Breast epithelium (tissue), 4 donors: ENCODE results near the gene P2RY2. TPM values are rescaled to one million over a fixed set of nuclear protein-coding genes. Genes with fewer than 3 reads are reported as not detected.
A peak's percentile ranks its signal among the peaks of the same experiment; 100 is the strongest.

Experiments
- DNase-seq, 2 donors: peaks; one replicate each; pipeline ENCODE4 v3.0.0-alpha.2; 2019; ENCODE audit warnings: low spot score in 2 of 2
- H3K27ac ChIP-seq, 2 donors: fragments of 200-600 bp; sonication (generic) in 1 of 2; one replicate each; pipeline ENCODE4 v1.5.1; 2016 to 2019; ENCODE audit warnings: mild to moderate bottlenecking in 1 of 2
- H3K27me3 ChIP-seq, 2 donors: fragments of 200-600 bp; sonication (generic) in 1 of 2; one replicate each; pipeline versions ENCODE4 v1.5.1 to v1.6.0; 2017 to 2019; ENCODE audit warnings: control low read depth in 1 of 2, mild to moderate bottlenecking in 1 of 2
- H3K36me3 ChIP-seq: fragments of 200-600 bp; one replicate; pipeline ENCODE4 v1.5.1; 2019
- H3K4me1 ChIP-seq, 2 donors: fragments of 200-600 bp; sonication (generic); one replicate each; pipeline ENCODE4 v1.5.1; 2016 to 2019; ENCODE audit warnings: control low read depth in 1 of 2
- H3K4me3 ChIP-seq, 3 donors: fragments of 200-600 bp; sonication (generic); 1 replicate in 2 of 3; 2 replicates in 1 of 3; pipeline ENCODE4 v1.5.1; 2016 to 2019; ENCODE audit warnings: mild to moderate bottlenecking in 3 of 3, moderate library complexity in 2 of 3
- H3K9me3 ChIP-seq, 2 donors: fragments of 200-600 bp; sonication (generic) in 1 of 2; one replicate each; pipeline ENCODE4 v1.5.1; 2016 to 2019; ENCODE audit warnings: control low read depth in 1 of 2
- POLR2A ChIP-seq: fragments of 450-650 bp; IDR thresholded peaks from one replicate; pipeline ENCODE4 v1.6.1; 2016; ENCODE audit warnings: antibody characterized with exemption, mild to moderate bottlenecking, moderate library complexity
- POLR2AphosphoS5 ChIP-seq, 3 donors: sonication (generic); formaldehyde crosslinking; IDR thresholded peaks; one replicate each; pipeline ENCODE4 v1.6.1; 2017; ENCODE audit warnings: antibody characterized with exemption in 3 of 3
- intact Hi-C: fragments of 100-400 bp; cut with DNase I; formaldehyde crosslinking; loops from one replicate; pipeline ENCODE4 v1.15.1; 2023; ENCODE audit warnings: low total_unique reads
- total RNA-seq, 3 donors: library from RNA; depleted of rRNA; stranded (reverse); fragments of >200 nt; gene quantifications; one replicate each; pipeline ENCODE4 v1.1.0, GENCODE V29; 2016
- TF ChIP-seq, protein P1 (sequence below), 3 donors: fragments of 450-650 bp; IDR thresholded peaks; one replicate each; pipeline ENCODE4 v1.5.1; 2016 to 2017; ENCODE audit warnings: antibody characterized with exemption in 3 of 3, mild to moderate bottlenecking in 3 of 3, moderate library complexity in 3 of 3

The P2RY2 gene
- total RNA-seq, 3 donors from 2014 or later: 0.32 to 7.6 (median 5.2) TPM

DNA sequence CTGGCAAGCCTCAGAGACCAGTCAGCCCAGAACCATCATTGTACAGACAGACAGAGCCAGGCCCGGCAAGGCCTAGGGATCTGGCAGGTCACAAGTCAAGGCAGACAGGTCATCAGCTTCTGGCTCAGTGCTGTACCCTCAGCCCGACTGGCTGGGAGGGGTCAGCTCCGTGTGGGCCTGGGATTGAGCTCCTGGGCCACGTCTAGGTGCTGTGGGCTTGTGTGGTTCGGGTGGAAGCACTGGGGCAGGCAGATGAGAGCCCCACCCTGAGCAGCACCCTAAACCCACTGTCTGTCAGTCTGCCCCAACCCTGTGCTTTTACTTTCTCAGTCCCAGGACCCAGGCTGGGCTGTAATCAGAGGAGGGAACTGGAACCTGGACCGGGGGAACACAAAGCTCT is 26.9 kb upstream of the P2RY2 start:
- TF ChIP-seq POLR2A (no peak), POLR2AphosphoS5 (IDR thresholded peaks at IDR 0.05) (no peak)
- TF ChIP-seq, protein P1, sequence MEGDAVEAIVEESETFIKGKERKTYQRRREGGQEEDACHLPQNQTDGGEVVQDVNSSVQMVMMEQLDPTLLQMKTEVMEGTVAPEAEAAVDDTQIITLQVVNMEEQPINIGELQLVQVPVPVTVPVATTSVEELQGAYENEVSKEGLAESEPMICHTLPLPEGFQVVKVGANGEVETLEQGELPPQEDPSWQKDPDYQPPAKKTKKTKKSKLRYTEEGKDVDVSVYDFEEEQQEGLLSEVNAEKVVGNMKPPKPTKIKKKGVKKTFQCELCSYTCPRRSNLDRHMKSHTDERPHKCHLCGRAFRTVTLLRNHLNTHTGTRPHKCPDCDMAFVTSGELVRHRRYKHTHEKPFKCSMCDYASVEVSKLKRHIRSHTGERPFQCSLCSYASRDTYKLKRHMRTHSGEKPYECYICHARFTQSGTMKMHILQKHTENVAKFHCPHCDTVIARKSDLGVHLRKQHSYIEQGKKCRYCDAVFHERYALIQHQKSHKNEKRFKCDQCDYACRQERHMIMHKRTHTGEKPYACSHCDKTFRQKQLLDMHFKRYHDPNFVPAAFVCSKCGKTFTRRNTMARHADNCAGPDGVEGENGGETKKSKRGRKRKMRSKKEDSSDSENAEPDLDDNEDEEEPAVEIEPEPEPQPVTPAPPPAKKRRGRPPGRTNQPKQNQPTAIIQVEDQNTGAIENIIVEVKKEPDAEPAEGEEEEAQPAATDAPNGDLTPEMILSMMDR (IDR thresholded peaks at IDR 0.05): no peak
- no peak overlapping the region for H3K4me3 ChIP-seq
- DNase-seq: peak in 1 of 2 donors; percentile 43
- no peaks in the 10 kb centered on the region for H3K9me3 ChIP-seq
- peak overlapping the region in 1 of 2 donors; percentile 25 for H3K27ac ChIP-seq
- intact Hi-C loops: no loop called here
- H3K36me3 ChIP-seq: no peaks in the 10 kb centered on the region
- peaks cover 0 to 19% of the 10 kb centered on the region in 2 donors for H3K4me1 ChIP-seq
- H3K27me3 ChIP-seq: no peaks in the 10 kb centered on the region

DNA sequence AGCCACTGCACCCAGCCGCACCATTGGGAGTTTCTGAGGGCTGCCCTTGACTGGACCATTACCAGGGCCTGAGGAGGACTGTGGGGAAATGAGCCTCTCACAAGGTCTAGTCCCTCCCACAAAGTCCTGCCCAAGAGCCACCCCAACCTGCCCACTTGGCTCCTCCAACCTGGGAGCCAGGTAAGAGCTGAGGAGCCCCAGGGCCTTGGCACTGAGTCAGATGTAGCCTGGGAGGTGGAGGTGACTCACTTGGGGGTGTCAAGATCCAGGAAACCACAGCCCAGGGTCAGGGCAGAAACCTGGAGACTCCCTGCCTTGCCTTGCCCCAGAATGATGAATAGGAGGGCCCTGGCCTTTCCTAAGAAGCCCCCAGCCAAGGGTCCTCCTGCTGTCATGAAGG is 25.8 kb upstream of the P2RY2 start:
- Histone ChIP-seq H3K4me1 (peaks cover 0 to 19% of the 10 kb centered on the region in 2 donors), H3K4me3 (no peak overlapping the region), H3K27me3 (no peaks in the 10 kb centered on the region), H3K9me3 (no peaks in the 10 kb centered on the region), H3K27ac (peak overlapping the region; percentile 68 to 80), H3K36me3 (no peaks in the 10 kb centered on the region)
- peak; percentile 69 to 86 for DNase-seq
- TF ChIP-seq POLR2AphosphoS5 (IDR thresholded peaks at IDR 0.05) (no peak), POLR2A (no peak)
- TF ChIP-seq, protein P1 (IDR thresholded peaks at IDR 0.05): no peak
- intact Hi-C loops: no loop called here

DNA sequence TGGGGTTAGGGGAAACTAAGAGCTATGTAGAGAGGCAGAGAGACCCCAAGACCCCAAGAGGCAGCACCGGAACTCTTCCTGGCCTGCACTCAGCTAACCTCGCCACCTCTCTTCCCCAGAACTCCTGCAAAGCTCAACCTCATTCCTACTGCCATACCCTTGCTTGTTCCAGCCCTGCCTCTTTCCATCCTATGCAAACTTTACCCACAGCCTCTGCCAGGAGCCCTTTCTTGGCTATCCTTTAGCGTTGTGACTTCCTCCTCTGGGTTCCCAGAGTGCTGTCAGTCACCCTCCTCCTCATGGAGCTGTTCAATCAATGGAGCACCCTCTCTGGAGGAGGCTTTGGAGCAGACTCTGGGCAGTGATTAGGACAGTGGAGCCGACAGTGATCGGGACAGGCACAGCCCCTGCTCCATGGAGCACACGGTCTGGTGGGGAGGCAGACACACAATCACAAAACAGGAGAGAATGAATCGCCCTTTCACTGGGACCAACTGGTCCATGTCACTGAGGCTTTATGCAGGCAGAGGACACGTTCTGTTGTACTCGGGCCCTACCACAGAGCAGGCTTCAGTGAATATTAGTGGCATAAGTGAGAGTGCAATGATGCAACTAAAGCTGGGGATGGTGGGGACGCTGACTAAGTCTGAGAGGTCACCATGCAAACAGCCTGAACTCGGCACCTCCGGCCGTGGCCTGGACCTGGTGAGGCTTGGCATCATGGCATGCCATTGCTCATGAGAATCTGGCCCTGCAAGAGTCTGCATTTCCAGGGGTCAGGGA is 24.6 kb upstream of the P2RY2 start:
- DNase-seq: peak in 1 of 2 donors; percentile 48
- H3K9me3 ChIP-seq: no peaks in the 10 kb centered on the region
- no peaks in the 10 kb centered on the region for H3K36me3 ChIP-seq
- intact Hi-C loops: no loop called here
- peaks cover 0 to 19% of the 10 kb centered on the region in 2 donors for H3K4me1 ChIP-seq
- no peak overlapping the region for H3K4me3 ChIP-seq
- TF ChIP-seq, protein P1 (IDR thresholded peaks at IDR 0.05): no peak
- TF ChIP-seq POLR2A (no peak), POLR2AphosphoS5 (IDR thresholded peaks at IDR 0.05) (no peak)
- no peaks in the 10 kb centered on the region for H3K27me3 ChIP-seq
- peak overlapping the region; percentile 68 to 80 for H3K27ac ChIP-seq

DNA sequence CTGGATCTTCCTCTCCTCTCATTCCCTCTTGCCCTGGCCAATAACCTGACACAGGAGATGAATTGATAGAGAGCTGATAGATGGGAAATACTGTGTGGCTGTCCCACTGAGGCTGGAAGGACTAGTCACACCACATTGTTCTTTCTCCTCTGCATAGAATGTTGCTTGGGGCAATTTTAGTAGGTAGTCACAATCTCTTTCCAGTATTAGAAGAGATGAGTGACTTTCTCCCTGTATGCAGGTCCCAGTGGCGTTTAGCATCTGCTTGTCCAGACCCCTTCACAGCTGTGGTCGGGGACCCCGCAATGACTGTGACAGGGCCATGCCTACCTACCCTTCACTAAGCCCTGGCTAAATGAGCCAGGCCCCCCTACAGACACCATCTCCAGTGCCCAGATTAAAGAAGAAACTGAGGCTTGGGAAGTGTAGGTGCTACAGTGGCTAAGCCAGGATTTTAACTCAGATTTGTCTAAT is 24.0 kb upstream of the P2RY2 start:
- H3K36me3 ChIP-seq: no peaks in the 10 kb centered on the region
- TF ChIP-seq POLR2AphosphoS5 (IDR thresholded peaks at IDR 0.05): no peak
- no peak for TF ChIP-seq POLR2A
- TF ChIP-seq, protein P1 (IDR thresholded peaks at IDR 0.05): no peak
- intact Hi-C loops: no loop called here
- H3K27ac ChIP-seq: peak overlapping the region; percentile 68 to 80
- no peak overlapping the region for H3K4me3 ChIP-seq
- H3K4me1 ChIP-seq: peaks cover 0 to 19% of the 10 kb centered on the region in 2 donors
- H3K27me3 ChIP-seq: no peaks in the 10 kb centered on the region
- DNase-seq: peak in 1 of 2 donors; percentile 27
- H3K9me3 ChIP-seq: no peaks in the 10 kb centered on the region

DNA sequence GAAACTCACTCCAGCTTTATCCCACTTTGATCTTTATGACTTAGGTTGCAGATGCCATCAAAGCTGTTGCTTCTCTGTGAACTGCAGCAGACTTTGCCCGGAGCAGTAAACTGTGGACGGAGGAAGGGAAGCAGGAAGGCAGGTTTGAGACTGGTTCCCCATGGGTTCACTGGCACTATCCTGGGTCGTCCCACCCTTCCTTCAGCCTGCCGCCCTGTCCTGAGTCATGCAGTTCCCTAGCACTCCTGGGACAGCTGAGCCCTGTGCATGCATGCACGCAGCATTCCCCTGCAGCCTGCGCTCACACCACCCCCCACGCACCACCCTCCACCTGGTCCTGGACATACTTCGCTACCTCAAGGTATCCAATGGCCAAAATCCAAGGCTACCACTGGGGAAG is 23.5 kb upstream of the P2RY2 start:
- peak overlapping the region; percentile 68 to 80 for H3K27ac ChIP-seq
- H3K4me1 ChIP-seq: peaks cover 0 to 19% of the 10 kb centered on the region in 2 donors
- TF ChIP-seq POLR2A: no peak
- no peak for TF ChIP-seq POLR2AphosphoS5 (IDR thresholded peaks at IDR 0.05)
- TF ChIP-seq, protein P1 (IDR thresholded peaks at IDR 0.05): no peak
- DNase-seq: peak in 1 of 2 donors; percentile 70
- no peak overlapping the region for H3K4me3 ChIP-seq
- H3K27me3 ChIP-seq: no peaks in the 10 kb centered on the region
- no peaks in the 10 kb centered on the region for H3K36me3 ChIP-seq
- no peaks in the 10 kb centered on the region for H3K9me3 ChIP-seq
- intact Hi-C loops: no loop called here
